ENCODE measurements around the gene ZMAT5.
A peak's percentile ranks its signal among the peaks of the same experiment; 100 is the strongest.

Gene ZMAT5

DNA sequence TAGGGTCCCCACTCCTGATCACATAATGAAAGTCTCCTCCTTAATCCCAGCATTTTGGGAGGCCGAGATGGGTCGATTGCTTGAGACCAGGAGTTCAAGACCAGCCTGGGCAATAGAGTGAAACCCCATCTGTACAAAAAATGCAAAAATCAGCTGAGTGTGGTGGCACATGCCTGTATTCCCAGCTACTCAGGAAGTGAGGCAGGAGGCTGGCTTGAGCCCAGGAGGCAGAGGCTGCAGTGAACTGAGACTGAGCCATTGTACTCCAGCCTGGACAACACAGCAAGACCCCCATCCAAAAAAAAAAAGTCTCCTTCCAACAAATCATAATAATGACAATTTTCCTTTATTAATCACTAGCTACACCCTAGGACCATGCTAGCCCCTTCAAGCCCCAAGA, 15.1 kb downstream of the ZMAT5 start:
- DNase-seq: no peak

DNA sequence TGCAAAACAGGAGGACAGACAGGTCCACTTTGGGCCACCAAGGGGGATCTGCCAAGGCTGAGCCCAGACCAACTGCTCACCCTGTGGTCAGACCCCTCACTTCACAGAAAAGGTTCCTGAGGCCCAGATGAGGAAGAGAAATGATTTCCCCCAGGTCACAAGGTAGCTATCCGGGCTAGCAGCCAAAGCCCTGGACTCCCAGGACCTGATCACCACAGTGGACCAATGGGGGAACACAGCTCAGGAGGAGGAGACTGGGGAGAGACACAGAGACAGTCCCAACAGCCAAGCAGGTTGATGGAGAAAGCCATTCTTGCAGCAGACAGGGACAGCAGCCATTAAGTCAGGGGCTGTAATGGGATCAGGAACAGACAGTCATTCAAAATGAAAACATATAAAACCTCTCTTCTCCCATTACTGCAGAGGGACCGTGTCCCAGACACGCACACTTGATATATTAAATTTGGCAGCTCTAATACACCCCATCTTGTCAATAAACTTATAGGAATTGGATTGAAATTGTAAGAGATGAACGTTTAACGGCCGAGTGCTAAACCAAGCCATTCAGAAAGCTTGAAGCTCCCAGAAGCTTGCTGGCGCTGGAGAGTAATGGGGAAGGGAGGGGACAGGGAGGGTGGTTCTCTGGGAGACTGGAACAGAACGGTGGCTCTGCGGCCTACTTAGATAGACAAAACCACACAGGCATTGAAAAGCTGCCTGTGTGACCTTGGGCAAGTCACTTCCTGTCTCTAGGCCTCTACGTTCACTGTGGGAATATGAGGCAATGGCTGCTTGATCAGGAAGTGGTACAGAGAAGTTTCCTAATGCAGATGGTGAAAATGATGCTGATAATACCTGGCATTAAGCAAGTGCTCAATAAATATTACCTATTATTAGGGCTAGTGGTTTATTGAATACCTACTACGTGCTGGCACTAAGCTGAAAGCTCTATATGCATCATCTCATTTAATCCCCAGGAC, 16.0 kb downstream of the ZMAT5 start:
- peak; percentile 22 for DNase-seq

DNA sequence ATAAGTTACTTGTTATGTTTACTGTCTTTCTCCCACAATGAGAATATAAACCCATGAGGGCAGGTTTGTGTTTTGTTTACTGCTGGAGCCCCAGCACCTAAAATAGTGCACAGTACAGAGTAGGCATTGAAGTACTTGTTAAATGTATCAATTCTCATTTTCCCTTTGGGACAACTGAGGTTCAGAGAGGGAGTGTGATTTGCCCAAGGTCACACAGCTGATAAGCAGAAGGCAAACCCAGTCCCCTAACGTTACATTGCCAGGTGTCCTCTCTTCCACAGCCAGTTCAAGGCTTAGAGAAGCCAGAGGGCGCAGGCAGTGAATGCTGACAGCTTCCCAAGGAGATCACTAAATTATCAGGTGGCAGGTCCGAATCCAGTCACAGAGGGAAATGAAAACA, 16.8 kb downstream of the ZMAT5 start:
- DNase-seq: no peak

DNA sequence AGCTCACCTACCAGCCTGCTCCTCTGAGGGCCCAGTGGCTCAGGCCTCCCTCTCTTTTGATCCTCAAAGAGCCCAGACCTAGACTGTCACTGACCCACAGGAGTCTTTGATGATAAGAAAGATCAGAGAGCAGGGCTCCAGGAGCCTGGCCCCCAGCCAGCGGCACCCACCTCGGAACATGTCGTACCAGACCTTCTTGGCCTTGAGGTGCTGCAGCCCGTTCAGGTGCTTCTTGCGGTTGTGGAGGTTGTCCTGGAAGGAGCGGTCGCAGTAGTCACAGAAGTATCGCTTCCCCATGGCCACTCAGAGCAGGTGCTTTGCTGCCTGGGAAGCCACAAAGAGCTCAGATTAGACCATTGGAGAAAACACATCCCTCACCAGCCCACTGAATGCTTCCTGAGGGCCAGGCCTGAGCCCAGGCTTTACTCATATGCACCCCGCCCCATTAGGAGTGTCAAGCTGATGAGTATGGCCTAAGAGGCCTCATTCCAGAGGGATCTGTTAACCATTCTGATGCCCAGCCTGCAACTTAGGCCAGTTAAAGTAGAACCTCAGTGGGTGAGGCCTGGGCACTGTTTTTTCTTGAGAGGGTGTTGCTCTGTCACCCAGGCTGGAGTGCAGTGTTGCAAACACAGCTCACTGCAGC, 18.4 kb downstream of the ZMAT5 start:
- DNase-seq: no peak

DNA sequence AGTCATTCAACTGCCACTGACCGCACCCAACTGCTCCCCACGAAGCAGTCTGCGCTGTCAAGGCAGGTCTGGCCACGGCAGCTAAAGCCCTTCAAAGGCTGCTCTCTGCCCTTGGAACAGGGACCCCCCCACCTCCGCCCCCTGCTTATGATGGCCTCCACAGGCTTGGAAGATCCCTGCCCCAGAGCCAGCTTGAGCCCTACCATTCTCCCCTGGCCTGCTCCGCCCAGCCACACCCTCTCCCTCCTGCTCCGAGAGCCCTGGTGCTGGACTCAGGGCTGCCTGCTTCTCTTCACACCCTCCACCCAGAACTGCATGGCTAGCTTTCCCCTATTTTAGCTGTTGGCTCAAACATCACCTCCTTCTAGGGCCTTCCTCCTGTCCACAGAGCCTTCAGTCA, 19.0 kb downstream of the ZMAT5 start:
- DNase-seq: no peak

DNA sequence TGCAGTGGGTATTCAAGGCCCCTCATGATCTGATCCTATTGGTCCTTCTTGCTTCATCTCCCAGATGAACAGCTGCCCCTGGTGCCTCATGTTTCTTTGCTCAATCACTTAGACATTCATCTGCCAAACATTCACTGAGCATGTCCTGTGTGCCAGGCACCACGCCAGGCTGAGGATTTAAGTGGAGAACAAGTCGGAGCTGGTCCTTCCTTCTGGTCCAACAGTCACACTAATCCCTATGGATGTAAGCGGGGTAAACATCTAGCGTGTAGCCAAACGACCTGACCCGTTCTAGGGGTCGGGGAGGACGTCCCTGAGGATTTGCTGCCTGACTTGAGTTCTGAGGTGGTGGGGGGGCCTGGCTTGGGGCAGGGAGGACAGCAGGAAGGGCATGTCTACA, 21.9 kb downstream of the ZMAT5 start:
- no peak for DNase-seq

DNA sequence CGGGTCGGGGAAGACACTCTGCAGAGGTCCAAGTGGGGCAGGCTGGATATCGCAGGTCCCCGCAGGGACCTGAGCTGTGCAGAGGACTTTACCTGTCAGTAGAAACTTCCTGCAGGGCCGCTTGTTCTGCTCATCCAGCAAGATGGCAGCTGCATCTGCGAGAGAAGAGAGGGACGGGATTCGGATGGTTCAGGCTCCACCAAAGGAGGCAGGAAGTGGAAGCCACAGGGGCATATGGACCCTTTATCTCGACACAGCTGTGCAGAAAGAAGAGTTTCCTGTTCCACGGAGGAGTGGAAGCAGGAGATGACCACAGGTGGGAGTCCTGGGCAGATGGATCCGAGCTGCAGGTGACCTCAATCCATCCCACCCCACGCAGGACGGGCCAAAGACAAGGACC, 24.5 kb downstream of the ZMAT5 start:
- no peak for DNase-seq

DNA sequence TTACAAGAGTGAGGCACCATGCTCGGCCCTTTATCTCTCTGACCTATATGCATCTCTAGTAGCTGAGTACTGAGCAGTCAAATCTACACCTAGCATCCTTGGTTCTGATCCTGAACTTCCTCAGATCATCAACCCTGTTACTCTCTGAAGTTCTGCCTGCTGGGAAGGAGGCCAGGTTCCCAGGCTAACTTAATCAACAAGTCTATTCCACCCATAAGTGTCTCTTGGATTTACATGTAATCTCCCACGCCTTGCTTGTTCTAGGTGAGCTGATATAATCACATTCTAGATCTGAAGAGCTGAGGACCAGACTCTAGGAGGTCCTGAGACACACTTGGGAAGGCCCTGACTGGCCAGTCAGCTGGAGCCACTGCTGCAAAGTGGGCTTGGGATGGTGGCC, 24.9 kb downstream of the ZMAT5 start:
- no peak for DNase-seq

DNA sequence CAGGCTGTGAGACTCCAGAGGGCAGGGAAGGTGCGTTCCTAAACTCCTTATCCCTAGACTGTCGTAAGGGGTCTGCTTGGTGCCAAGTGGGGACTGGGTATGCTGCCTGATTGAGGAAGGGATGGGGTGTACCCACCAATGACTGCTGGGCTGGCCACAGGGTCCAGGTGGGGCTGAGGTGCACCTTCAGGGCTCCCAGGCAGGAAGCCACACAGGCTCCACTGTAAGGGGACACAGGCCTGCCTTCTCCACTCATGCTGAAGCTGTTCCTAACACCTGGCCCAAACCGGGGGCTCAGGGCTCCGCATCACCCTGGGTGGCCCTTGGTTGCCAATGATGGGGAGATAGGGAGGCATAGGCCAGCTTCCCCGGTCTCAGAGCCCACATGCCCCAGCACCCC, 26.6 kb downstream of the ZMAT5 start:
- no peak for DNase-seq

DNA sequence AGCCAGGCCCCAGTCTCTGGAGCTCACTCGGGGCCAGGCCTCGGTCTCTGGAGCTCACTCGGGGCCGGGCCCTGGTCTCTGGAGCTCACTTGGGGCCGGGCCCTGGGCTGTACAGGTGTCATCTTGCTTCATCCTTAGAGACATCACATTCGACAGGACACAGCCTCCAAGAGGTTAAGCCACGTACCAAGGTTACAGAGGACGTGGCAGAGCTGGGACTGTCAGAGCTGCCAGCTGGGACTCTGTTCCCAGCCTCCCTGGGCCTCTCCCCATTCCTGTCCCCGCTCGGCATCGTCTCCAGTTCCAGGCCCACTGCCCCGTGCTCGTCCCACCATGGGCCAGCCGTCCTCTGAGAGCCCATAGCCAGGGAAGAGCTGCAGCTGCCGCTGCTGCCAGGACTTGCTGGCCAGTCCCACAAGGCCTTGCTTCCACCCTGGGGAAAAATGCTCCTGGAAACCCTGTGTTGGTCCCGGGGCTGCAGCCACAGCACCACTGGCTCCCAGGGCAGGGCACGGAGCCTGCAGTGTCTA, 27.4 kb downstream of the ZMAT5 start:
- DNase-seq: no peak

DNA sequence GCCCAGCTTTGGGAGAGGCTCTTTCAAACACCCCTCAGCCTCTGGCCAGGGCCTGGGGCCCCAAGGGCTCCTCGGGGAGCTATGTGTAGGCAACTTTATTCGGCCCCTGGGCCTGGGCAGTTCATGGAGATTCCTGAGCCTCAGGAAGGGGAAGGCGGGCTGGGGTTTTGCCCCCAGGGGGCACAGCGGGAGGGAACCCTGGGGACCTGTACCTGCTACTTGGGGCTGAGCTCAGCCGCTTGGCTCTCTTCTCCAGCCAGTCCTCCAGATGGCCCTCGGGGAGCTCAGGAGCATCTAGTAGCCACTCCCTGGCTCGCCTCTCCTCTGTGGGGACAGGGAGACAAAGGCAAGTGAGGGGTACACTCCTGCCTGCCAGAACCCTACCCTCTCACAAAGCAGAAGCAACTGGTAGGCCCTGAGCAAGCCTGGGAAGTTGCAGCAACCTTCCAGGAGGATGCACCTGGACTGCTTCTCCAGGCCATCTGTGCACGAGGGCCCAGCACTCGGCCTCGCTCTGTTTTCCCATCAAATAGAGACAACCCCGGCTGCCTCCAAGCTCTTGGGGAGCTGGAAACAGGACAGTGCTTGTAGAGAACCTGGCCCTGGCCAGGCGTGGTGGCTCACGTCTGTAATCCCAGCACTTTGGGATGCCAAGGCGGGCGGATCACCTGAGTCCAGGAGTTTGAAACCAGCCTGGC, 28.5 kb downstream of the ZMAT5 start:
- DNase-seq: no peak

DNA sequence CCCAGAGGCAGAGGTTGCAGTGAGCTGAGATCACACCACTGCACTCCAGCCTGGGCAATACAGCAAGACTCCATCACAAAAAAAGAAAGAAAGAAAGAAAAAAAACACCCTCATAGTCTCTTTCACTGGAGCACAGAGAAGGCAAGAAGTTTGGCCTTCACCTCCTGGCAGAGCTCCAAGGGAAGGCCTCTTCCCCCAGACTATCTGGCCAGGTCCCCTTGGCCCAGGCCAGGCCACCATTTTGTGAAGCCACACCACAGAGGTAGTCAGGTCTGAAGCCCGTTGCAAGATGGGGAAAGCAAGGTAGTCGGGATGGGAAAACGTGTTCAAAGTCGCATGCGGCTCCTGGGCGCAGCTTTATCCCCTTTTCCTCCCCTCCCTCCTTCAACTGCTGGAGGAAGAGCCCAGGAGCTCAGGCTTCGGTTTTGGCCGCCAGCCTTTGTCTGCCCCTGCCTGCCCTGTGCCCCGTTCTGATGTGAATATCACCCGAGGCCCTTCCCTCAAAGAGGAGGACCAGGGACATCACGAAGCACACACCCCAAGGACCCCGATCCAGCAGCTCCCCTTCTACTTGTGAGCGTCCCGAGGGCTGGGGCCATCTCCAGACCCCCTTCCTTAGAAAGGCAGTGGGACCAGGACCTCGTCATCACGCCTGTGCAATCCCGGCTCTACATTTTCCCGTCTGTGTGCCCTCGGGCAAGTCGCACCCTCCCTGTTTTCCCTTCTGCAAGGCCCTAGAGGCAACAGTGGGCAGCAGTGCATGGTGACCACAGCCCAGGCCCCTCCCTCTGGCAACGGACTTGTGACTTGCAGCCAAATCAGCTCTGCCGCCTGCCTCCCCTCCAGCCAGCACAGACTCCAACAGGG, 29.3 kb downstream of the ZMAT5 start:
- DNase-seq: no peak

DNA sequence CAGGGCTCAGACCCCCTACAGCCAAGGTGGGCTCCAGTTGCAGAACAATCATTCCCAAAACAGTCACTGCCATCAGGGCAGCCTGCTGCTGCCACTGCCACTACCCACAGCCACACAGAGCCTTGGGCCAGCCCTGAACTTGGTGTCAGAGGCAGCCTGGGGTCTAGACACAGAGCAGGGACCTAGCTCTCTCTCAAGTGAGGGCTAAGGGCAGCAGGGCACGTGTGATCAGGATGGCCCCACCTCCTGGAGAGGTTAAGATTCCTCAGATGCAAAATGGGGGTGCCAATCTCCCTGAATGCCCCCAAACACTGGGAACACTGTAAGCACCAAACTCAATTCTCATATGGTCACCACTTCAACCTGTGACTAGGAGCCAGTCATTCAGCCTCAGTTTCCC, 31.4 kb downstream of the ZMAT5 start:
- no peak for DNase-seq

DNA sequence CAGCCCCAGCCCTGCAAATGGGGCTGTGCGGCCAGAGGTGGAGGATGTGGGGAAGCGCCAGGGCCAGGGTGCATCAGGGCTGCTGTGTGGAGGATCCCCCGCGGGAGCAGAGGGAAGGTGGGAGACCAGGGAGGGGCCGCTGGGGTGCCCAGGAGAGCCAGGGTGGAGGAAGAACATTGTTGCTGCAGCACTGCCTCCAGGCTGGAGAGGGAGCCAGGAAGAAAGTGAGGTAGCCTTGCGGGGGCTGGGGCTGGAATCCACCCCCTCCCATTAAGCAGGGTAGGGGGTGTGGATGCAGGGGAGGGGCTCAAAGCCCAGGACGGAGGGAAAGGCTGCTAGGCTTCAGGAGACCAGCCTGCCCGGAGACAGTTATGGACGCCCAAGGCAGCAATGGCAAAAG, 32.0 kb downstream of the ZMAT5 start:
- DNase-seq: no peak

DNA sequence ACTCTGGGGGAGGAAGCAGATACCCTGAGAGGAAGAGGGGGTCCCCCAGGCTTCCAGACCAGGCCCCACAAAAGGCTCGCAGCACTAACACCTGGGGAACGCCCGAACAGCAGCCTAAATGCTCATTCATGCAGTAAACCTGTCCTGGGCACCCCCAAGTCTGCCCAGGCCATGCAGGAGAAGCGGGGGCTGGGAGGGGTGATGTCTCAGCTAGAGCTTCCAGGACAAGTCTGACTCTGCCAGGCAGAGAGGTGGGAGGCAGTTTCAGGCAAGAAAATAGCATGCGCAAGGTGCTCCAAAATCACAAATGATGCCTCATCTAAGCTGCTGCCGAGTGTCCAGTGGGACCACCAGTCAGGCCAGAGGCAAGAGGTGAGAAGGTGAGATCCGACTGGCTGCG, 32.4 kb downstream of the ZMAT5 start:
- DNase-seq: no peak

DNA sequence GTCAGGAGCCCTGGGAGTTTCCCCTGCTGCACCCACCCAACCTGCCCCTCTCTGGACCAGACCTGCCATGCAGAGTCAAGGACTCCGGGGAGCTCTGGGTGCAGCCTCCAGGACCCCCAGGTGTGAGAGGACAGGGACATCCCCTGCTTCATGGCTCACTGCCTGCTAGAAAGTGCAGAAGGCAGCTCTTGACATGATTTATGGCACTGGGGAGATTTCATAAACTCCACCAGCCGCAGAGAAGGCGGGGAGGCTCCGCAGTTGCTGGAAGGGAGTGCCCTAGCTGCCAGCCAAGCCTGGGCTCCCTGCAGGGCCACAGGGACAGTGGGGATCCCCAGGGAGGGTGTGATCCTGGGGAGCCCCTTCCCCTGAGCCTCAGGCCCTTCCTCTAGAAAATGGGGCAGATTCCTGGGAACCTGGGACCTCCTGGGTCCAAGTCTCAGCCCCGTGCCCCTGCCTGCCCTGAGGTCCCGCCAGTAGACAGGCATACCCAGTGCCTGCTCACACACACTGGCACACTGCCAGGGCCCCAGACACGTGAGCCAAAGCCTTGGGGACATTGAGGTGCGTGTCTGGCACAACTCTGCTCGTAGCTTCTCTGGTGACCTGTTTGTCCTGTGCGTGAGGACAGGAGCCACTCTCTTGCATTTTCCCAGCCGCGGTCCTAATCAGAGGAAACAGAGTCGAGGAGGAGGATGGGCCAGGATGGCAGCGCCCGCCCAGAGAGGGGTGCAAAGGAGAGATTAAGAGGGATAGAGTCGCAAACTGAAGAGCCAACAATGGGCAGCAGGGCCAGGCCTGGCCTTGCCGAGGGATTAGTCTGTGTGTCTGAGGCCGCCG, 33.2 kb downstream of the ZMAT5 start:
- no peak for DNase-seq

DNA sequence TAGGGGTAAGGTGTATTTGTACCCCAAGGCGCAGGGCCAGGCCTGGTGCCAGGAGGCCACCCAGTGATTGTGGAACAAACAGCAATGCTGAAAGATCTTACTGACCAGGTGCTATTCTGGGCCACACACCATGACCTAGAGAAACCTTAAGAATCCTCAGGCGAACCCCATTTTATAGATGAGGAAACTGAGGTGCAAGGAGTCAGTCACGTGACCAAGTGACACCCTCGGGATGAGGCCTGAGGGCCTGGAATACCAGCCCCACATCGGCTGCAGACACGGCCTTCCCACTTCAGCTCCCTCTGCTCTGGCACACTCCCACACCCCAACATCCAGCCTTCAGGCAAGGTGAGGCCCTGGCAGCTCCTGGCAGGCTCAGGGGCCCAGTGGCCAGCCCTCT, 33.9 kb downstream of the ZMAT5 start:
- DNase-seq: no peak

DNA sequence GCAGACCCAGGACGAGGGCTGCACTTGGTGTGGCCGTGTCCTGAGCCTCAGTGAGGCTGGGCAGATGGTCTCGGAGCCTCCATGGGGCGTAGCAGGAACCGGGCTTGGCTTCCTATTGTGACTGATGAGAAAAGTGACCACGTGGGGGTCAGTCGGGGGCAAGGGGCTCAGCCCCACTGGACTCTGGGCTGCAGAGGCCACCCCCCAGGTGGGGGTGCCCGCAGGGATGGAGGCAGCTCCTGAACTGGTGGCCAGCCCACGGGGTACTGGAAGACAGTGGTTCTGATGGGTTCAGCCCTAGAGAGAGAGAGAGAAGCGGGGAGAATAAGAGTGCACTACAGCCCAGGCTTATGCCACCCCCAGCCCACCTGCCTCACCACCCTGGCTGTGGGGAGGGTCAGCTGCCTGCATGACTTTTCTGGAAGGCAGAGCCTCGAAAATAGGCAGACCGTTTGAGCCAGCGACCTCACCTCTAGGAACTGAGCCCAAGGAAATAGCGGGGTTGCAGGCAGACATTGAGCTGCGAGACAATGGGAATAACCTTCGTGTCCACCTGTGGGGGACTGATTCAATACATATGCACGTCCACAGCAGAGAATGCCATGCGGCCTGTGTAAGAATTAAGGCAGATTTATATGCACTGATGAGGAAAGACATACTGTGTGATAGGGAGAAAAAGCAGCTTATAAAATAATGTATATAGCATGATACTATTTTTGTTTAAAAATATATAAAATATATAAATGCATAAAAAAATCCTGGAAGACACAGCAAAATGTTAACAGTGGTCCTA, 35.6 kb downstream of the ZMAT5 start:
- no peak for DNase-seq

DNA sequence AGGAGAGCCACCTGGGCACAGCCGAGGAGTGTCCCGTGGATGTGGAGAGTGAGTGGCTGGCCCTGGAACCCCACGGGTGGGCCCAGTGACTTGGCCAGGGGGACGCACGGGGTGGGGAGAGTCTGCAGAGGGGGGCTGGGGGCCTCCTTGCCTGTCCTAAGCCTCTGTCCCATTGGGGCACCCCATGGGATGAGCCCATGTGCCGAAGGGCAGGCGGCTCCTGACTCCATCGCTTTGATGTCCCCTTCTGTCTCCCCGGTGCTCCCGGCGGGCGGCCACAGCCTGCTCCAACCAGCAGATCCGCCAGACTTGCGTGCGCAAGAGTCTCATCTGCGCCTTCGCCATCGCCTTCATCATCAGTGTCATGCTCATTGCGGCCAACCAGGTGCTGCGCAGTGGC, 37.6 kb downstream of the ZMAT5 start:
- DNase-seq: no peak

DNA sequence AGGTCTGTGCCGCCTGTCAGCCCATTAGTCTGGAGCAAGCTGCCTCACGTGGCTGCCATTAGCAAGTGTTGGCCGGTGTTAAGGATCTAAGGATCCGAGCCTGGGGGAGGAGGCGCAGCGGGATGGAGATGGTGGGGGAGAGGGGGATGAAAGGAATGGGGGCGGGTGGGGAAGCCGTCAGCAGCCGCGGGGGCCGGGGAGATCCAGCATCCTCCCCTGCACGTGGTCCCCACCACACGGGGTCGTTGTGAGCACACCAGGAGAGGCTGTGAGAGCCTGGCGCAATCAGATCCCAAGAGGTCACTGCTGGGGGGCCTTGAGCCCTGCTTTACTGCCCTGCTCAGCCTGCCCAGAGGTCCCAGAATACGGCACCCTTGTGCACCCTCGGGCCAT, 39.7 kb downstream of the ZMAT5 start:
- no peak for DNase-seq
